ENCODE data around the gene SOBP.
"Not testable (repeated sequence)": the region's sequence is repeated elsewhere in the genome, so short reads cannot be mapped to it uniquely, and the experiment has no call there.

Gene SOBP

DNA sequence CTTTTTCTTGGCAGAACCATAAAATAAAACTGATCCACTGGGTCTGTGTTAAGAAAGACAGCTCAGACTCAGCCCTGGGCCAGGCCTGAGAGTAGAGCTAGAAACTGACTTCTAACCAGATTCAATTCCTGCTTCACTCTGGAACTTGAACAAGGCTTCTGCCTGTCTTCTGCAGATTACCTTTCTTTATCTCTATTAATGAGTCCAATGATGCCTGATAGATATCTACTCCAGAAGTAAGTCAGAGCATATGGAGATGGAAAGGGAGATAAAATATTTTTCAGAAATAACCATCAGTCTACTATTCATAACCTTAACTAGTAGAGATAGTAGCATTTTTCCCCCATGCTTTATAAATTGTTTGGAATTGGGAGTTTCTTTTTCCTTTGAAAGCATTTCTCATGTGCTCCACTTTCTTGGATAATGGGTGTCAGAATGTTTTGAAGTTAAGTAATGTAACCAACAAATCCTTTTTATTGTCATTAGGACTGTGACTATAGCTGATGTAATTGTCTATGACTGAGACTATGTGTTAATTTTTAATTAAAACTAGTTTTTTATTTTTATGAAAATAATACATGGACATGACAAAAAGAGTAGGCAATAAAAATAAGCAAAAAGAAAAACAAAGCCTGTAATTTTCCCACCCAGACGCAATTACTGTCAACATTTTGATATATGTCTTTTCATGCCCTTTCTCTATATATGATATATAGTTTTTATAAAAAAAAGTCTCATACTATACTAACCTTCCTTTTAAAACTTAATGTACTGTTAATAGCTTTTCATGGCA lies 7.2 kb downstream of the SOBP start:
- Histone ChIP-seq H3K4me3 (ENCODE audit: insufficient read depth, low read depth, low read length) (no peak overlapping the region), H3K27me3 (ENCODE audit: control insufficient read depth, insufficient read depth, low read length, poor library complexity, severe bottlenecking) (no peaks in the 10 kb centered on the region), H3K9me3 (ENCODE audit: control insufficient read depth, low read length) (no peaks in the 10 kb centered on the region), H3K27ac (ENCODE audit: insufficient read depth, low read depth, low read length, poor library complexity, severe bottlenecking) (no peak overlapping the region), H3K36me3 (ENCODE audit: control insufficient read depth, insufficient read depth, low read length) (no peaks in the 10 kb centered on the region), H3K4me1 (ENCODE audit: control insufficient read depth, insufficient read depth, low read length) (peaks cover 24% of the 10 kb centered on the region)
- no CpG with 5 or more reads among the region's 1 CpG for WGBS, 2 experiments

DNA sequence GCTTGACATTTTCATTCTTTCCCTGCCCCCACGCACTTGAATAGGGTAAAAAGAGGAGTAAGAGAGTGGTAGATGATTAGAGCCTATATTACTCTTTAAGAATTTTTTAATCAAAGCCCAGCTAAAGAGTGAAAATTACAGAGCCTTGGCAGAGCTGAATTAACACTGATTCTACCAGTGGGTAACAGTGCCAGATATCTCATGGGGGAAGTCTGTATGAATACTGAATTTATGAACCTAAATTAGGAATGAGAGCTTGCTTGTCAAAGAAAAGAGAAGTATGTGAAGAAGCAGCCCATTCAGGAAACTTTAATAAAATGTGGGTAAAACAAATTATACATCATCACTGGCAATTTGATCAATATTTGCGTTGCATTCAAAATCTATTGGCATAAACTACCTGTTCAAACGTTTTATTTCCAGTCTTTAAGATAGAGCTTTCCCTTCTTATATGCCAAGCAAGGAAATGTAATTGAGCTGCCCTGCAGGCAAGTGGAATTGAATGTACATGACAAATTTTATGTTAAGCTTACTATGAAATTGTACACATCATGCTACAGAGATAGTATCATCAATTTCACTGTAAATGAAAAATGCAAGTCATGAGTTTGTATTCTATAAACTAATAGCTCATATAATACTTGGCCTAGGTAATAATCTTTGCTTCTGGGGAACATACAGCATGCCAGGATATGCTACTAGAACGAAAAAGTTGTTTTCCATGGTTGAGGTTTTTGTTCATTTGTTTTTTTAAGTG lies 14.5 kb downstream of the SOBP start:
- Histone ChIP-seq H3K4me1 (ENCODE audit: control insufficient read depth, insufficient read depth, low read length) (no peaks in the 10 kb centered on the region), H3K9me3 (ENCODE audit: control insufficient read depth, low read length) (no peaks in the 10 kb centered on the region), H3K36me3 (ENCODE audit: control insufficient read depth, insufficient read depth, low read length) (no peaks in the 10 kb centered on the region), H3K27ac (ENCODE audit: insufficient read depth, low read depth, low read length, poor library complexity, severe bottlenecking) (no peak overlapping the region), H3K27me3 (ENCODE audit: control insufficient read depth, insufficient read depth, low read length, poor library complexity, severe bottlenecking) (no peaks in the 10 kb centered on the region), H3K4me3 (ENCODE audit: insufficient read depth, low read depth, low read length) (no peak overlapping the region)
- 92 to 93% methylated on average over 3 to 4 of the region's 4 CpGs for WGBS, 2 experiments

DNA sequence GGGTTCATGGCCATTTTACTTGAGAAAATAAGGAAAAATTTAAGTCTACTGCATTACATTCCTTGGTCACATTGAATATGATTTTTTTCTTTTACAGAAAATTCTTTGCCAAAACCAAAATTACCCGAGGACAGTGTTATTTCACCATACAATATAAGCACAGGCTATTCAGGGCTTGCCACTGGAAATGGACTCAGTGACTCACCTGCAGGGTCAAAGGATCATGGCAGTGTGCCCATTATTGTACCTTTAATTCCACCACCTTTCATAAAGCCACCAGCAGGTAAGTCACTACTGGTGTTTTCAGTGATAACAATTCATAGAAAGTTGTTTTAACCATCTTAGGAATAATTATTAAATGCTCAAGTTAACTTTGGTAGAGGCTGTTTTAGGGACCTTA lies 16.2 kb downstream of the SOBP start:
- 86 to 100% methylated on average over 1 of the region's 1 CpG for WGBS, 2 experiments
- Histone ChIP-seq H3K4me1 (ENCODE audit: control insufficient read depth, insufficient read depth, low read length) (no peaks in the 10 kb centered on the region), H3K27ac (ENCODE audit: insufficient read depth, low read depth, low read length, poor library complexity, severe bottlenecking) (no peak overlapping the region), H3K9me3 (ENCODE audit: control insufficient read depth, low read length) (no peaks in the 10 kb centered on the region), H3K36me3 (ENCODE audit: control insufficient read depth, insufficient read depth, low read length) (no peaks in the 10 kb centered on the region), H3K4me3 (ENCODE audit: insufficient read depth, low read depth, low read length) (no peak overlapping the region), H3K27me3 (ENCODE audit: control insufficient read depth, insufficient read depth, low read length, poor library complexity, severe bottlenecking) (no peaks in the 10 kb centered on the region)

DNA sequence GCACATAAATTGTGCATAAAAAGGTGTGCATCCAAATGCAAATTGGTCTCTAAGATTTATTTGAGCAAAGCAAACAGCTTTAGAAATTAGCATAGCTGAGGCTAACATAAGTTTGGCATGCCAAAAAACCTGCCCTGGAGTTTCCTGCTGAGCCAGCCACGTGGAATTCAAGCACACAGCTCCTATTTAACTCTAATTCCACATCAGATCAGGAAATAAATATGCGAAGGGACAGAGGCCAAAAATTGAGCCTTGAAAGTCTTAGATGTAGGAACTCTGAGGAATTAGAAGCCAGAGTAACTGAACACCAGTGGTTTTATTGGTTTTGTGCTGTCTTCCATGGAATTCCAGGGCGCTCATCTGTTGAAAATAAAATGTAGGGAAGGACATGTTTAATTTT lies 19.6 kb downstream of the SOBP start:
- H3K36me3 ChIP-seq (ENCODE audit: control insufficient read depth, insufficient read depth, low read length): peaks cover 7% of the 10 kb centered on the region
- no peaks in the 10 kb centered on the region for H3K4me1 ChIP-seq (ENCODE audit: control insufficient read depth, insufficient read depth, low read length)

DNA sequence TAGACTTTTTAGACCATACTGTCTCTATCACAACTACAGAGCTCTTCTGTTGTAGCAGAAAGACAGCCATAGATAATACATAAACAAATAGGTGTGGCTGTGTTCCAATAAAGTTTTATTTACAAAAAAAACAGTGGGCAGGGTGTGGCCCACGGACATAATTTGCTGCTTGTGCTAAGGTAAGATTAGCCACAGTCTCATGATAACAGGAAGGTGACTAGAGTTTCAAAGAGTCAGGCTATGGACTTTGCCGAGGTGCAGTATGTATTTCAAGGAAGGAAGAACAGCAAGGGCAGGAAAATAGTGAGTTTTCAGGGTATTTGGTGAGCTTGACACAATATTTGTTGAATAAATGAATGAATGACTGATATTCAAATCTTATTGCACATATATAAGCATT lies 20.2 kb downstream of the SOBP start:
- H3K27ac ChIP-seq (ENCODE audit: insufficient read depth, low read depth, low read length, poor library complexity, severe bottlenecking): no peak overlapping the region
- H3K36me3 ChIP-seq (ENCODE audit: control insufficient read depth, insufficient read depth, low read length): peaks cover 9% of the 10 kb centered on the region

More for the DNA sequence above, 19.6 kb downstream of the SOBP start:
- Histone ChIP-seq H3K9me3 (ENCODE audit: control insufficient read depth, low read length) (no peaks in the 10 kb centered on the region), H3K27me3 (ENCODE audit: control insufficient read depth, insufficient read depth, low read length, poor library complexity, severe bottlenecking) (no peaks in the 10 kb centered on the region), H3K4me3 (ENCODE audit: insufficient read depth, low read depth, low read length) (no peak overlapping the region), H3K27ac (ENCODE audit: insufficient read depth, low read depth, low read length, poor library complexity, severe bottlenecking) (no peak overlapping the region)
- WGBS, 2 experiments: 60 to 73% methylated on average over 3 of the region's 3 CpGs

DNA sequence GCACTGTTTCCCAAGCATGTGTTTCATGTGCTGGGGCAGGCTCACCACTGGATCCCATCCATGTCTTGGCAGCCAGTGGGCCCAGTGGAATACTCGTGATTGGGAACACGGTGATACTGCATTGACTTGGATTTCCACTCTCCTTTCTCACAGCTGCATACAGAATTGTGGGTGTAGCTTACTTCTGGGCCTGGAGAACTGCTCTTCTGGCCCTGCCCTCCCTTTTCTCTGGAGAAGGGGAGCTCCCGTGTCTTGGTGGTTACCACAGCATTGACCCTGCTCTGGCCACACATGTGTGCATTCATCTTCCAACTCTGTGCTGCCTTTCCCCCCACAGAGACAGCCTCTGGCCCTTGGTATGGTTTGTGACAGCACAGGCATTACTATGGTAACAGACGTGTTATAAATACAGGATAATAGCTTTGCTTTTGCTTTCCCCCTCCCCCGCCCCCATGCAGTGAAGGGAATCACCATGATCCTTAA lies 21.6 kb downstream of the SOBP start:
- Histone ChIP-seq H3K9me3 (ENCODE audit: control insufficient read depth, low read length) (peaks cover 3% of the 10 kb centered on the region), H3K36me3 (ENCODE audit: control insufficient read depth, insufficient read depth, low read length) (peaks cover 14% of the 10 kb centered on the region), H3K4me3 (ENCODE audit: insufficient read depth, low read depth, low read length) (no peak overlapping the region), H3K27ac (ENCODE audit: insufficient read depth, low read depth, low read length, poor library complexity, severe bottlenecking) (no peak overlapping the region), H3K27me3 (ENCODE audit: control insufficient read depth, insufficient read depth, low read length, poor library complexity, severe bottlenecking) (no peaks in the 10 kb centered on the region), H3K4me1 (ENCODE audit: control insufficient read depth, insufficient read depth, low read length) (no peaks in the 10 kb centered on the region)
- WGBS, 2 experiments: 91 to 96% methylated on average over 5 of the region's 5 CpGs

More for the DNA sequence above, 20.2 kb downstream of the SOBP start:
- WGBS, 2 experiments: 93 to 94% methylated on average over 2 of the region's 2 CpGs
- no peaks in the 10 kb centered on the region for H3K27me3 ChIP-seq (ENCODE audit: control insufficient read depth, insufficient read depth, low read length, poor library complexity, severe bottlenecking)
- no peaks in the 10 kb centered on the region for H3K4me1 ChIP-seq (ENCODE audit: control insufficient read depth, insufficient read depth, low read length)
- H3K9me3 ChIP-seq (ENCODE audit: control insufficient read depth, low read length): no peaks in the 10 kb centered on the region
- H3K4me3 ChIP-seq (ENCODE audit: insufficient read depth, low read depth, low read length): no peak overlapping the region

DNA sequence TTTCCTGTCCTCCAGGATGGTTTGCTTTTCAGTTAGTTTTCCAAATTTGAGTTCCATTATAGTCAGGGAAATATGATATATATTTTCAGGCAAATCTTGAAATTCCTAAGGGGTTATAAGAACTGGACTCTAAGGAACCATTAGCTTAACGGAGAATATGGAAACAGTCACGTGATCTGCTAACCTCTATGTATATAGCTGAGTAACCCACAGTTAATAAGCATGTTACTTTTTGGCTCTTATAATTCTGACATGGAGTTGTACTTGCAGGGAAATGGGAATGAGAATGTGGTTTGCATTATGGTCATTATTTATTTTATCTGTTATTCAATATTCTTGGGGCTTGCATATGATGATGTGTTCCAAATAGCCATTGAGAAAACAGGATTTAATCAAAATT lies 23.3 kb downstream of the SOBP start:
- WGBS, 2 experiments: 97 to 100% methylated on average over 2 of the region's 2 CpGs
- H3K4me1 ChIP-seq (ENCODE audit: control insufficient read depth, insufficient read depth, low read length): no peaks in the 10 kb centered on the region
- peaks cover 3% of the 10 kb centered on the region for H3K9me3 ChIP-seq (ENCODE audit: control insufficient read depth, low read length)
- H3K27me3 ChIP-seq (ENCODE audit: control insufficient read depth, insufficient read depth, low read length, poor library complexity, severe bottlenecking): no peaks in the 10 kb centered on the region
- H3K36me3 ChIP-seq (ENCODE audit: control insufficient read depth, insufficient read depth, low read length): peaks cover 14% of the 10 kb centered on the region
- no peak overlapping the region for H3K27ac ChIP-seq (ENCODE audit: insufficient read depth, low read depth, low read length, poor library complexity, severe bottlenecking)
- no peak overlapping the region for H3K4me3 ChIP-seq (ENCODE audit: insufficient read depth, low read depth, low read length)

DNA sequence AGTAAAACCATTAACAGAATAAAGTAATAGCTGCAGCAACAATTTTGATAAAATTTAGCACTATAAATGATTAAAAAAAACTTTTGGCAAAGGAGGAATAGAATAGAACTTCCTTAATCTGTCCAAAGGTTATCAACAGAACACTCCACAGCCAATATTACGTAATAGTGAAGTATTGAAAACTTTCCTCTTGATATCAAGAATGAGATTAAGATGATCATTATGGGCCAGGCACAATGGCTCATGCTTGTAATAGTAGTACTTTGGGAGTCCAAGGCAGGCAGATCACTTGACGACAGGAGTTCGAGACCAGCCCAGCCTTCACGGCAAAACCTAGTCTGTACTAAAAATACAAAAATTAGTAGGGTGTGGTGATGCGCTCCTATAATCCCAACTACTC lies 26.0 kb downstream of the SOBP start:
- Histone ChIP-seq H3K27me3 (ENCODE audit: control insufficient read depth, insufficient read depth, low read length, poor library complexity, severe bottlenecking) (no peaks in the 10 kb centered on the region), H3K27ac (ENCODE audit: insufficient read depth, low read depth, low read length, poor library complexity, severe bottlenecking) (no peak overlapping the region), H3K9me3 (ENCODE audit: control insufficient read depth, low read length) (peaks cover 3% of the 10 kb centered on the region), H3K36me3 (ENCODE audit: control insufficient read depth, insufficient read depth, low read length) (peaks cover 14% of the 10 kb centered on the region), H3K4me3 (ENCODE audit: insufficient read depth, low read depth, low read length) (no peak overlapping the region), H3K4me1 (ENCODE audit: control insufficient read depth, insufficient read depth, low read length) (no peaks in the 10 kb centered on the region)
- WGBS, 2 experiments: 96 to 100% methylated on average over 5 of the region's 5 CpGs

DNA sequence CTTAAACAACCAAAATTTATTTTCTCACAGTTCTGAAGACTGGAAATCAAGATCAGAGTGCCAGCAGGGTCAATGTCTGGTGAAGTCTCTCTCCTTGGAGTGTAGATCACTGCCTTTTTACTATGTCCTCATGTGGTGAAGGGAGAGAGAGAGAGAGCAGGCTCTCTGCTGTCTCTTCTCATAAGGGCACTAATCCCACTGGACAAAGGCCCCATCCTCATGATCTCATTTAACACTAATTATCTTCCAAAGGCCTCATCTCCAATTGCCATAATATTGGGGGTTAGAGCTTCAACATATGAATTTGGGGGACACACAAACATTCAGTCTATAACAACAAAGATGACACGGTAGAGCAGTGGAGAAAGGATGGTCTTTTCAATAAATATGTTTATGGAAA lies 27.4 kb downstream of the SOBP start:
- no CpG with 5 or more reads among the region's 1 CpG for WGBS, 2 experiments
- peaks cover 14% of the 10 kb centered on the region for H3K36me3 ChIP-seq (ENCODE audit: control insufficient read depth, insufficient read depth, low read length)
- no peak overlapping the region for H3K4me3 ChIP-seq (ENCODE audit: insufficient read depth, low read depth, low read length)
- H3K9me3 ChIP-seq (ENCODE audit: control insufficient read depth, low read length): peaks cover 3% of the 10 kb centered on the region
- no peaks in the 10 kb centered on the region for H3K27me3 ChIP-seq (ENCODE audit: control insufficient read depth, insufficient read depth, low read length, poor library complexity, severe bottlenecking)
- H3K27ac ChIP-seq (ENCODE audit: insufficient read depth, low read depth, low read length, poor library complexity, severe bottlenecking): no peak overlapping the region
- no peaks in the 10 kb centered on the region for H3K4me1 ChIP-seq (ENCODE audit: control insufficient read depth, insufficient read depth, low read length)

DNA sequence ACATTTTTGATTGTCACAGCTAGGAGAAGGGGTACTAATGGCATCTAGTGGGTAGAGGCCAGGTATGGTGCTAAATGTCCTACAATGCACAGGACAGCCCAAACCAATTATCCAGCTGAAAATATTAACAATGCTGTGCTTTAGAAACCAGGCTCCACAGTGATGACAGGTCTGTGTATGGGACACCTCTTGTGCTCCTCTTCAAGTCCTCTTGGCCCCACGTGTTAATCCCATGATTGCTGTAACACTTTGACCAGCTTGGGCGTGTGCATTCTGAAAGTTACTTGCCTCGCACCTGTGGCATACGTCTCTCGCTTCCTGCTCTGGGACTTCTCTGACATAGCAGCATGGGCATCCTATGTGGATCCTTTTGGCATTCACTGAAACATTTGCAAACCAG lies 29.3 kb downstream of the SOBP start:
- not testable (repeated sequence) for H3K4me3 ChIP-seq (ENCODE audit: insufficient read depth, low read depth, low read length); H3K4me1 ChIP-seq (ENCODE audit: control insufficient read depth, insufficient read depth, low read length); H3K27me3 ChIP-seq (ENCODE audit: control insufficient read depth, insufficient read depth, low read length, poor library complexity, severe bottlenecking); H3K36me3 ChIP-seq (ENCODE audit: control insufficient read depth, insufficient read depth, low read length); H3K27ac ChIP-seq (ENCODE audit: insufficient read depth, low read depth, low read length, poor library complexity, severe bottlenecking); H3K9me3 ChIP-seq (ENCODE audit: control insufficient read depth, low read length)
- 94 to 95% methylated on average over 5 of the region's 5 CpGs for WGBS, 2 experiments
